Ovary (tissue), 9 donors: ENCODE data around the gene ARIH2. TPM values are rescaled to one million over a fixed set of nuclear protein-coding genes. Genes with fewer than 3 reads are reported as not detected.
A peak's percentile ranks its signal among the peaks of the same experiment; 100 is the strongest.

Experiments used
- DNase-seq, 5 donors: peaks; one replicate each; pipeline ENCODE4 v3.0.0-alpha.2; 2019 to 2020
- H3K27ac ChIP-seq, 2 donors: fragments of 200-600 bp; one replicate each; pipeline versions ENCODE4 v1.5.1 to v1.8.0; 2019 to 2022
- H3K27me3 ChIP-seq: fragments of 200-600 bp; one replicate; pipeline ENCODE4 v1.8.0; 2022
- H3K36me3 ChIP-seq: fragments of 200-600 bp; sonication (generic); one replicate; pipeline ENCODE4 v1.5.1; 2019
- H3K4me1 ChIP-seq: one replicate; pipeline ENCODE4 v1.8.1; 2013; ENCODE audit warnings: mild to moderate bottlenecking, moderate library complexity; ENCODE audit not compliant: insufficient read depth
- H3K4me3 ChIP-seq: fragments of 200-600 bp; sonication (generic); one replicate; pipeline ENCODE4 v1.5.1; 2017
- H3K9me3 ChIP-seq, 2 donors: fragments of 200-600 bp in 1 of 2; sonication (generic) in 1 of 2; one replicate each; pipeline versions ENCODE4 v1.5.1 to v1.8.1; 2013 to 2019; ENCODE audit warnings: mild to moderate bottlenecking in 1 of 2, moderate library complexity in 1 of 2
- CTCF ChIP-seq, 3 donors: fragments of 450-650 bp in 2 of 3; fragments of 200-600 bp in 1 of 3; IDR thresholded peaks; one replicate each; pipeline versions ENCODE4 v1.5.1 to v1.8.0; 2016 to 2022; ENCODE audit warnings: antibody characterized with exemption in 3 of 3, mild to moderate bottlenecking in 1 of 3
- EP300 ChIP-seq: sonication (generic); formaldehyde crosslinking; IDR thresholded peaks from one replicate; pipeline ENCODE4 v1.6.1; 2017; ENCODE audit warnings: antibody characterized with exemption
- POLR2A ChIP-seq: fragments of 450-650 bp; IDR thresholded peaks from one replicate; pipeline ENCODE4 v1.6.1; 2017; ENCODE audit warnings: antibody characterized with exemption, mild to moderate bottlenecking, moderate library complexity
- WGBS, 3 donors: extraction: QIAGEN DNeasy Blood & Tissue Kit in 1 of 3; methylation state at CpG; one replicate each; pipeline versions ENCODE4 v1.1.5 to v1.1.7; 2013 to 2017; 5-methylcytosine and 5-hydroxymethylcytosine counted together
- intact Hi-C, 4 donors: fragments of 100-400 bp; cut with DNase I; formaldehyde crosslinking; loops; one replicate each; pipeline versions ENCODE4 v1.11.0 to v1.15.1; 2022 to 2023
- polyA plus RNA-seq, 2 donors: library from polyadenylated mRNA; stranded (reverse); fragments of 200-250 nt in 1 of 2; fragments of 350-450 nt in 1 of 2; fragmentation: Illumina TruSeq in 1 of 2; extraction: RNeasy Lipid Tissue Mini Kit (QIAGEN cat#74804) in 1 of 2; gene quantifications; one replicate each; pipeline ENCODE4 v1.2.3, GENCODE V29; 2013 to 2014
- total RNA-seq, 7 donors: library from RNA; depleted of rRNA in 2 of 7; stranded (reverse); fragments of >200 nt in 2 of 7; fragmentation: NEBNext Ultra II Directional in 3 of 7; extraction: Animal tissue kit (Norgen Biotek cat#: 25700) in 3 of 7; gene quantifications; one replicate each; pipeline versions ENCODE4 v1.1.0 to v1.2.4, GENCODE V29; 2016 to 2023
- donor health status: DM: no; HTN: no; CAD: no; lungs with moderate emphysema.
- donor health status: DM: no; HTN: no; CAD: no.
- donor health status: Bipolar disorder and iron deficiency.
- donor health status: DM: yes; HTN: yes; CAD: no.
- donor health status: DM: no; HTN: no; CAD: no.
- donor health status: DM: yes; HTN: yes; CAD: no.

Gene ARIH2
- total and polyA plus RNA-seq, 9 donors, result 39.6 to 95.7 (median 72.0) TPM

GRCh38 chr3:48980295-48980694 lies 61.7 kb downstream of the ARIH2 start:
- 90 to 96% (median 92%) methylated on average over 4 of the region's 4 CpGs for WGBS, 3 donors
- TF ChIP-seq CTCF (IDR thresholded peaks at IDR 0.05) (no peak), POLR2A (no peak), EP300 (no peak)

GRCh38 chr3:48982016-48982415 lies 63.4 kb downstream of the ARIH2 start:
- DNase-seq, result no peak
- intact Hi-C loops, result loop anchor here in 1 of 4 donors (10.0 kb wide), 1 partner anchor 113 kb away; the partner anchor contains the start of gene QRICH1
- Histone ChIP-seq H3K4me1 (no peaks in the 10 kb centered on the region), H3K27ac (no peak overlapping the region), H3K27me3 (no peaks in the 10 kb centered on the region), H3K4me3 (no peak overlapping the region), H3K9me3 (no peaks in the 10 kb centered on the region), H3K36me3 (no peaks in the 10 kb centered on the region)
- no peak for TF ChIP-seq CTCF (IDR thresholded peaks at IDR 0.05)
- TF ChIP-seq POLR2A, result no peak
- TF ChIP-seq EP300, result no peak

More at GRCh38 chr3:48980295-48980694, 61.7 kb downstream of the ARIH2 start:
- no peaks in the 10 kb centered on the region for H3K27me3 ChIP-seq
- no peaks in the 10 kb centered on the region for H3K9me3 ChIP-seq
- H3K4me1 ChIP-seq, result no peaks in the 10 kb centered on the region
- no peak for DNase-seq
- H3K4me3 ChIP-seq, result no peak overlapping the region
- intact Hi-C loops, result loop anchor here in 1 of 4 donors (10.0 kb wide), 1 partner anchor 115 kb away; the partner anchor contains the start of gene QRICH1
- H3K27ac ChIP-seq, result no peak overlapping the region
- no peaks in the 10 kb centered on the region for H3K36me3 ChIP-seq

GRCh38 chr3:48982686-48983085 lies 64.0 kb downstream of the ARIH2 start:
- Histone ChIP-seq H3K36me3 (no peaks in the 10 kb centered on the region), H3K9me3 (no peaks in the 10 kb centered on the region), H3K27me3 (no peaks in the 10 kb centered on the region), H3K27ac (no peak overlapping the region), H3K4me3 (no peak overlapping the region), H3K4me1 (no peaks in the 10 kb centered on the region)
- 72 to 76% (median 76%) methylated on average over 5 of the region's 5 CpGs for WGBS, 3 donors
- DNase-seq, result no peak
- TF ChIP-seq EP300 (no peak), CTCF (IDR thresholded peaks at IDR 0.05) (no peak), POLR2A (no peak)
- intact Hi-C loops, result loop anchor here in 1 of 4 donors (10.0 kb wide), 1 partner anchor 112 kb away; the partner anchor contains the start of gene QRICH1

GRCh38 chr3:48983096-48983495 lies 64.5 kb downstream of the ARIH2 start:
- TF ChIP-seq CTCF (IDR thresholded peaks at IDR 0.05) (no peak), POLR2A (no peak), EP300 (no peak)
- intact Hi-C loops, result loop anchor here in 1 of 4 donors (10.0 kb wide), 1 partner anchor 112 kb away; the partner anchor contains the start of gene QRICH1
- Histone ChIP-seq H3K4me1 (no peaks in the 10 kb centered on the region), H3K36me3 (no peaks in the 10 kb centered on the region), H3K27ac (no peak overlapping the region), H3K27me3 (no peaks in the 10 kb centered on the region), H3K9me3 (no peaks in the 10 kb centered on the region), H3K4me3 (no peak overlapping the region)
- 84 to 93% (median 93%) methylated on average over 4 of the region's 4 CpGs for WGBS, 3 donors
- peak in 1 of 5 donors; percentile 27 for DNase-seq
